CD4-positive, CD25-positive, alpha-beta regulatory T cell (primary cell): ENCODE data around the gene GOLGA8O. TPM values are rescaled to one million over a fixed set of nuclear protein-coding genes. Genes with fewer than 3 reads are reported as not detected.
"Not testable (repeated sequence)": the region's sequence is repeated elsewhere in the genome, so short reads cannot be mapped to it uniquely, and the experiment has no call there.

Experiments
- ATAC-seq, 2 donors: fragments of 150-1000 bp; cut with Tn5 transposase; one replicate each; pipeline ENCODE4 v1.10.0; 2021; ENCODE audit warnings: low read depth in 2 of 2, moderate number of reproducible peaks in 2 of 2, moderate library complexity in 1 of 2
- DNase-seq, 3 donors: peaks; one replicate each; pipeline versions ENCODE4 v3.0.0 to v3.0.0-alpha.2; 2012 to 2022; ENCODE audit warnings: mixed read lengths in 1 of 3
- H3K27ac ChIP-seq: one replicate; pipeline ENCODE4 v1.7.0; 2013; ENCODE audit warnings: mild to moderate bottlenecking, low read length; ENCODE audit not compliant: insufficient read depth, poor library complexity, severe bottlenecking
- H3K27me3 ChIP-seq: one replicate; pipeline ENCODE4 v1.7.0; 2013; ENCODE audit warnings: low read length; ENCODE audit not compliant: control insufficient read depth, insufficient read depth
- H3K36me3 ChIP-seq: one replicate; pipeline ENCODE4 v1.7.0; 2013; ENCODE audit warnings: mild to moderate bottlenecking, low read length, moderate library complexity; ENCODE audit not compliant: control insufficient read depth, insufficient read depth
- H3K4me1 ChIP-seq: 2 replicates; pipeline ENCODE4 v1.7.0; 2013; ENCODE audit warnings: mild to moderate bottlenecking, low read length; ENCODE audit not compliant: insufficient read depth, control insufficient read depth, poor library complexity, severe bottlenecking
- H3K4me3 ChIP-seq: one replicate; pipeline ENCODE4 v1.7.0; 2013; ENCODE audit warnings: low read depth, mild to moderate bottlenecking, low read length, moderate library complexity
- H3K9me3 ChIP-seq, 2 experiments: 1 replicate in 1 of 2; 2 replicates in 1 of 2; pipeline ENCODE4 v1.7.0; 2013; ENCODE audit warnings: low read length in 2 of 2, mild to moderate bottlenecking in 1 of 2, moderate library complexity in 1 of 2; ENCODE audit not compliant: control insufficient read depth in 2 of 2
- H3K27ac Mint-ChIP-seq, 3 donors: one replicate each; pipeline ENCODE4 v1.8.0; 2020 to 2022; ENCODE audit warnings: mild to moderate bottlenecking in 3 of 3, mixed read lengths in 3 of 3, moderate library complexity in 2 of 3
- H3K27me3 Mint-ChIP-seq: one replicate; pipeline ENCODE4 v1.8.0; 2022; ENCODE audit warnings: mild to moderate bottlenecking, mixed read lengths
- H3K36me3 Mint-ChIP-seq: one replicate; pipeline ENCODE4 v1.8.0; 2020; ENCODE audit warnings: mixed read lengths
- H3K4me1 Mint-ChIP-seq, 4 donors: one replicate each; pipeline ENCODE4 v1.8.0; 2020 to 2022; ENCODE audit warnings: mixed read lengths in 4 of 4, mild to moderate bottlenecking in 1 of 4
- H3K4me3 Mint-ChIP-seq, 4 donors: one replicate each; pipeline ENCODE4 v1.8.0; 2020 to 2022; ENCODE audit warnings: mild to moderate bottlenecking in 4 of 4, mixed read lengths in 4 of 4, moderate library complexity in 3 of 4
- H3K9me3 Mint-ChIP-seq, 7 donors: one replicate each; pipeline ENCODE4 v1.8.0; 2020 to 2022; ENCODE audit warnings: mixed read lengths in 7 of 7, mild to moderate bottlenecking in 3 of 7, moderate library complexity in 2 of 7
- polyA plus RNA-seq, 4 donors: library from polyadenylated mRNA; unstranded; fragments of 300-500 nt; fragmentation: Illumina TruSeq; gene quantifications; one replicate each; pipeline ENCODE4 v1.2.3, GENCODE V29; 2021
- total RNA-seq: library from RNA; stranded (reverse); gene quantifications from one replicate; pipeline ENCODE4 v1.2.3, GENCODE V29; 2022

The GOLGA8O gene
- total RNA-seq (not detected), polyA plus RNA-seq (not detected)

GRCh38 chr15:32455534-32455933 lies at the start of gene GOLGA8O:
Gene GOLGA8O, minus strand, starts transcription at chr15:32455634. Its CDS starts 98 bp downstream, at chr15:32455536.
- H3K4me1 Mint-ChIP-seq, H3K4me1 ChIP-seq, H3K9me3 ChIP-seq, ATAC-seq, H3K27ac ChIP-seq, H3K36me3 Mint-ChIP-seq, H3K9me3 Mint-ChIP-seq, H3K4me3 ChIP-seq, H3K27me3 ChIP-seq, DNase-seq, H3K27me3 Mint-ChIP-seq, H3K36me3 ChIP-seq, H3K4me3 Mint-ChIP-seq, H3K27ac Mint-ChIP-seq: not testable (repeated sequence)

GRCh38 chr15:32504152-32504811 lies 48.8 kb upstream of the GOLGA8O start:
- H3K4me1 Mint-ChIP-seq, H3K4me3 ChIP-seq, H3K36me3 ChIP-seq, H3K4me3 Mint-ChIP-seq, ATAC-seq, H3K36me3 Mint-ChIP-seq, H3K9me3 ChIP-seq, H3K9me3 Mint-ChIP-seq, H3K27ac ChIP-seq, DNase-seq, H3K27me3 Mint-ChIP-seq, H3K27me3 ChIP-seq, H3K4me1 ChIP-seq, H3K27ac Mint-ChIP-seq: not testable (repeated sequence)

- DNase-seq, H3K4me3 Mint-ChIP-seq, H3K27ac Mint-ChIP-seq, H3K4me1 Mint-ChIP-seq, H3K27me3 Mint-ChIP-seq, H3K9me3 ChIP-seq, H3K27ac ChIP-seq, H3K27me3 ChIP-seq, H3K4me1 ChIP-seq, ATAC-seq, H3K9me3 Mint-ChIP-seq, H3K36me3 ChIP-seq, H3K36me3 Mint-ChIP-seq, H3K4me3 ChIP-seq: not testable (repeated sequence)
These were observed 47.5 kb upstream of the GOLGA8O start for GRCh38 chr15:32502946-32503345.

GRCh38 chr15:32492768-32493167 lies 37.3 kb upstream of the GOLGA8O start:
- H3K9me3 ChIP-seq, H3K27me3 Mint-ChIP-seq, H3K4me3 ChIP-seq, H3K27ac ChIP-seq, H3K4me3 Mint-ChIP-seq, H3K4me1 Mint-ChIP-seq, H3K36me3 ChIP-seq, ATAC-seq, H3K27ac Mint-ChIP-seq, H3K9me3 Mint-ChIP-seq, DNase-seq, H3K36me3 Mint-ChIP-seq, H3K4me1 ChIP-seq, H3K27me3 ChIP-seq: not testable (repeated sequence)

GRCh38 chr15:32486474-32486873 lies 31.0 kb upstream of the GOLGA8O start:
- H3K27ac ChIP-seq, H3K27ac Mint-ChIP-seq, H3K27me3 Mint-ChIP-seq, H3K4me1 ChIP-seq, H3K36me3 Mint-ChIP-seq, H3K4me3 ChIP-seq, H3K4me1 Mint-ChIP-seq, H3K36me3 ChIP-seq, DNase-seq, H3K4me3 Mint-ChIP-seq, H3K9me3 Mint-ChIP-seq, H3K27me3 ChIP-seq, H3K9me3 ChIP-seq, ATAC-seq: not testable (repeated sequence)

GRCh38 chr15:32483377-32483776 lies 27.9 kb upstream of the GOLGA8O start:
- not testable (repeated sequence) for H3K9me3 Mint-ChIP-seq, H3K27ac Mint-ChIP-seq, ATAC-seq, H3K4me3 ChIP-seq, H3K27me3 ChIP-seq, H3K4me1 ChIP-seq, H3K36me3 Mint-ChIP-seq, H3K4me1 Mint-ChIP-seq, DNase-seq, H3K36me3 ChIP-seq, H3K9me3 ChIP-seq, H3K27me3 Mint-ChIP-seq, H3K27ac ChIP-seq, H3K4me3 Mint-ChIP-seq

- not testable (repeated sequence) for H3K27ac ChIP-seq, H3K27me3 ChIP-seq, H3K4me1 ChIP-seq, H3K4me1 Mint-ChIP-seq, H3K36me3 ChIP-seq, H3K27me3 Mint-ChIP-seq, DNase-seq, H3K4me3 Mint-ChIP-seq, H3K9me3 Mint-ChIP-seq, ATAC-seq, H3K9me3 ChIP-seq, H3K4me3 ChIP-seq, H3K27ac Mint-ChIP-seq, H3K36me3 Mint-ChIP-seq
These were observed 26.2 kb upstream of the GOLGA8O start for GRCh38 chr15:32481683-32482082.

- not testable (repeated sequence) for ATAC-seq, H3K4me1 Mint-ChIP-seq, H3K27ac Mint-ChIP-seq, H3K9me3 ChIP-seq, H3K4me3 ChIP-seq, H3K27me3 ChIP-seq, H3K36me3 ChIP-seq, H3K4me3 Mint-ChIP-seq, H3K4me1 ChIP-seq, H3K27me3 Mint-ChIP-seq, H3K9me3 Mint-ChIP-seq, H3K36me3 Mint-ChIP-seq, H3K27ac ChIP-seq, DNase-seq
These were observed 12.6 kb upstream of the GOLGA8O start for GRCh38 chr15:32468076-32468475.
